BLaER1 treated with 17β-estradiol and CSF1 and Interleukin-3, amounts not matched to agents 10 nM and 100 nM (cell line): ENCODE results near the gene CCDC187.

Source experiments
- H3K27ac ChIP-seq, 11 experiments: shearing (Covaris generic); formaldehyde crosslinking; 2 replicates each; pipeline ENCODE4 v1.8.1; 2022
- H3K27me3 ChIP-seq, 11 experiments: shearing (Covaris generic); formaldehyde crosslinking; 2 replicates each; pipeline ENCODE4 v1.8.1; 2022
- H3K36me3 ChIP-seq, 11 experiments: shearing (Covaris generic); formaldehyde crosslinking; 2 replicates each; pipeline ENCODE4 v1.8.1; 2022
- H3K4me1 ChIP-seq, 10 experiments: shearing (Covaris generic); formaldehyde crosslinking; 2 replicates each; pipeline ENCODE4 v1.8.1; 2022
- H3K4me2 ChIP-seq, 11 experiments: shearing (Covaris generic); formaldehyde crosslinking; 2 replicates each; pipeline ENCODE4 v1.8.1; 2022
- H3K4me3 ChIP-seq, 10 experiments: shearing (Covaris generic); formaldehyde crosslinking; 2 replicates each; pipeline ENCODE4 v1.8.1; 2022
- H3K9ac ChIP-seq, 11 experiments: shearing (Covaris generic); formaldehyde crosslinking; 2 replicates each; pipeline ENCODE4 v1.8.1; 2022
- H3K9me3 ChIP-seq, 11 experiments: shearing (Covaris generic); formaldehyde crosslinking; replicated peaks in 1 of 11; 2 replicates each; pipeline ENCODE4 v1.8.1; 2022
- H4K20me1 ChIP-seq, 11 experiments: shearing (Covaris generic); formaldehyde crosslinking; 2 replicates each; pipeline ENCODE4 v1.8.1; 2022
- Cebpa-rat ChIP-seq, 11 experiments: shearing (Covaris generic); IDR thresholded peaks; 2 replicates each; pipeline ENCODE4 v1.8.1; 2022

The CCDC187 gene

GRCh38 chr9:136201174-136201573 lies 102.7 kb downstream of the CCDC187 start:
- Histone ChIP-seq H3K9ac (no peak overlapping the region), H4K20me1 (peaks cover 0 to 93% (median 60%) of the 10 kb centered on the region in 11 experiments; a peak in 18 of 22 replicates), H3K36me3 (peaks cover 0 to 9% (median 6%) of the 10 kb centered on the region in 11 experiments; a peak in 7 of 22 replicates), H3K9me3 (peaks cover 0 to 19% (median 7%) of the 10 kb centered on the region in 11 experiments; a peak in 11 of 22 replicates), H3K27me3 (peaks cover 96 to 100% (median 99%) of the 10 kb centered on the region in 11 experiments), H3K27ac (no peak overlapping the region), H3K4me3 (no peak overlapping the region), H3K4me1 (peaks cover 4 to 11% (median 8%) of the 10 kb centered on the region in 10 experiments; a peak in 15 of 20 replicates), H3K4me2 (no peak overlapping the region)
- no peak for TF ChIP-seq Cebpa-rat (IDR thresholded peaks at IDR 0.05)

- no peak overlapping the region for H3K27ac ChIP-seq
- H3K27me3 ChIP-seq: peaks cover 98 to 100% (median 100%) of the 10 kb centered on the region in 11 experiments
- H3K4me1 ChIP-seq: peaks cover 4 to 11% (median 8%) of the 10 kb centered on the region in 10 experiments; a peak in 15 of 20 replicates
- H3K9ac ChIP-seq: no peak overlapping the region
- H3K36me3 ChIP-seq: peaks cover 0 to 2% (median 0%) of the 10 kb centered on the region in 11 experiments; a peak in 6 of 22 replicates
- no peak overlapping the region for H3K4me3 ChIP-seq
- peaks cover 0 to 19% (median 7%) of the 10 kb centered on the region in 11 experiments; a peak in 11 of 22 replicates for H3K9me3 ChIP-seq
- no peak for TF ChIP-seq Cebpa-rat (IDR thresholded peaks at IDR 0.05)
- no peak overlapping the region for H3K4me2 ChIP-seq
- H4K20me1 ChIP-seq: peaks cover 0 to 90% (median 56%) of the 10 kb centered on the region in 11 experiments; a peak in 18 of 22 replicates
These were observed 103.5 kb downstream of the CCDC187 start for GRCh38 chr9:136200424-136200823.
